Measurements from ENCODE around the gene MTUS2. TPM values are rescaled to one million over a fixed set of nuclear protein-coding genes. Genes with fewer than 3 reads are reported as not detected.

Gene MTUS2
- total RNA-seq, 2 donors from 2014 or later = 1.6 to 4.8 TPM

DNA sequence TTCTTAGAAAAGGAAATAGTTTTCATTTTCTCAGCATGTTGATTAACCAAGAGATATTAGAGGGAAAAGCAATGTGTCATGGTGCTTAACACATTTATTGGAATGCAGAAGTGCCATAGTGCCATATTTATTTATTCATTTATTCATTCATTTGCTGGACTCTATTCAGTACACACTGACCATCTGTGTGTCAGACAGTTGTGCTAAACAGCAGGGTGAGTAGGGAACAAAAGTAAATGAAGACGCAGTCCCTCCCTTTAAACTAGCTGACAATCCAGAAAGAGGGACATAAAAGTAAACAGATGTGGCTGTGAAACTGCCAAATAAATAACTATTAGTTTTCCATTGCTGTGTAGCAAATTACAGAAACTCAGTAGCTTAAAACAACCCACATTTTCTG lies 323.7 kb downstream of the MTUS2 start:
- 39% methylated on average over 1 of the region's 1 CpG for WGBS
- Histone ChIP-seq H3K9me3 (no peaks in the 10 kb centered on the region), H3K27me3 (replicated peaks; ENCODE audit: insufficient read depth) (no peaks in the 10 kb centered on the region), H3K27ac (no peak overlapping the region), H3K36me3 (no peaks in the 10 kb centered on the region), H3K4me1 (replicated peaks) (no peaks in the 10 kb centered on the region), H3K4me3 (no peak overlapping the region)
- TF ChIP-seq POLR2A (IDR thresholded peaks at IDR 0.05) (no peak), POLR2AphosphoS5 (IDR thresholded peaks at IDR 0.05) (no peak)
- TF ChIP-seq, protein P1, sequence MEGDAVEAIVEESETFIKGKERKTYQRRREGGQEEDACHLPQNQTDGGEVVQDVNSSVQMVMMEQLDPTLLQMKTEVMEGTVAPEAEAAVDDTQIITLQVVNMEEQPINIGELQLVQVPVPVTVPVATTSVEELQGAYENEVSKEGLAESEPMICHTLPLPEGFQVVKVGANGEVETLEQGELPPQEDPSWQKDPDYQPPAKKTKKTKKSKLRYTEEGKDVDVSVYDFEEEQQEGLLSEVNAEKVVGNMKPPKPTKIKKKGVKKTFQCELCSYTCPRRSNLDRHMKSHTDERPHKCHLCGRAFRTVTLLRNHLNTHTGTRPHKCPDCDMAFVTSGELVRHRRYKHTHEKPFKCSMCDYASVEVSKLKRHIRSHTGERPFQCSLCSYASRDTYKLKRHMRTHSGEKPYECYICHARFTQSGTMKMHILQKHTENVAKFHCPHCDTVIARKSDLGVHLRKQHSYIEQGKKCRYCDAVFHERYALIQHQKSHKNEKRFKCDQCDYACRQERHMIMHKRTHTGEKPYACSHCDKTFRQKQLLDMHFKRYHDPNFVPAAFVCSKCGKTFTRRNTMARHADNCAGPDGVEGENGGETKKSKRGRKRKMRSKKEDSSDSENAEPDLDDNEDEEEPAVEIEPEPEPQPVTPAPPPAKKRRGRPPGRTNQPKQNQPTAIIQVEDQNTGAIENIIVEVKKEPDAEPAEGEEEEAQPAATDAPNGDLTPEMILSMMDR (IDR thresholded peaks at IDR 0.05) = no peak
- intact Hi-C loops (cut with DNase I) = no loop called here
- DNase-seq (ENCODE audit: low spot score) = no peak

DNA sequence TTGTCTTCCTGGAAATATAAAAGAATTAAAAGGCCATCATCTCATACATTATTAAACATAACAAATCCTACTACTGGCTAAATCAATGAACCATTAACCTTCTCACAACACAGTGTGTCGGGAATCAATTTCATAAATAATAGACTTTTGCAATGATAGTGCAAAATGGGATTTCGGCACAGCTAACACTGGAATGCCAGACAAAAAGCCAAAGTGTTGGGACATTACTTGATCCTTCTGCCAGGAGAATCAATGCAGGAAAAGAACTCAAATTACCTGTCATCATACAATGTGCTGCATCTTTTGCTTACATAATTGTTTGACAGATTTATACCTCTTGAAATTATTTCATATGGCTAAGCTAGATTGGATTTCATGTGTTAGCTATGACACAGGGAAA lies 334.3 kb downstream of the MTUS2 start:
- TF ChIP-seq POLR2AphosphoS5 (IDR thresholded peaks at IDR 0.05) (no peak), POLR2A (IDR thresholded peaks at IDR 0.05) (no peak)
- TF ChIP-seq, protein P1 (IDR thresholded peaks at IDR 0.05) = no peak
- Histone ChIP-seq H3K36me3 (no peaks in the 10 kb centered on the region), H3K4me3 (no peak overlapping the region), H3K9me3 (no peaks in the 10 kb centered on the region), H3K4me1 (replicated peaks) (no peaks in the 10 kb centered on the region), H3K27ac (no peak overlapping the region), H3K27me3 (replicated peaks; ENCODE audit: insufficient read depth) (no peaks in the 10 kb centered on the region)
- intact Hi-C loops (cut with DNase I) = no loop called here
- 64% methylated on average over 2 of the region's 2 CpGs for WGBS
- DNase-seq (ENCODE audit: low spot score) = no peak

DNA sequence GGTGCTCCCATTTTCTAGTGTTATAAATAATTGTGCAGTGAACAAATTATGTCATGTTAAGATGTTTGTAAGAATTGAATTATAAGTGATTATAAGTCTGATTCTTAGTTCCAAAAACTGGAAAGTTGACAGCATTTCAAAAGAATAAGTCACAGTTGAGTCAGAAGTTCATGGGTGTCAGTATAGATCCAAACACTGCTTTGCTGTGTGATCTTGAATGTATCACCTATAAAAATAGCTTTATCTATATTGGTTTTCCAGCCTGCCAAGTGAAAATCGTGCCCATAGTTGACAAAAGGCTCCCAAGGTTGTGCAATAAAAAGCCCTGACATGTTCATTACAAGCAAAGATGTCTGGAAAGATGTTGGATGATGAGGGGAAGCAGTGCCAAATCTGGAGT lies 336.0 kb downstream of the MTUS2 start:
- intact Hi-C loops (cut with DNase I) = no loop called here
- DNase-seq (ENCODE audit: low spot score) = no peak
- Histone ChIP-seq H3K4me1 (replicated peaks) (no peaks in the 10 kb centered on the region), H3K27ac (no peak overlapping the region), H3K4me3 (no peak overlapping the region), H3K27me3 (replicated peaks; ENCODE audit: insufficient read depth) (no peaks in the 10 kb centered on the region), H3K9me3 (no peaks in the 10 kb centered on the region), H3K36me3 (no peaks in the 10 kb centered on the region)
- 21% methylated on average over 1 of the region's 1 CpG for WGBS
- TF ChIP-seq, protein P1 (IDR thresholded peaks at IDR 0.05) = no peak
- TF ChIP-seq POLR2A (IDR thresholded peaks at IDR 0.05) (no peak), POLR2AphosphoS5 (IDR thresholded peaks at IDR 0.05) (no peak)

DNA sequence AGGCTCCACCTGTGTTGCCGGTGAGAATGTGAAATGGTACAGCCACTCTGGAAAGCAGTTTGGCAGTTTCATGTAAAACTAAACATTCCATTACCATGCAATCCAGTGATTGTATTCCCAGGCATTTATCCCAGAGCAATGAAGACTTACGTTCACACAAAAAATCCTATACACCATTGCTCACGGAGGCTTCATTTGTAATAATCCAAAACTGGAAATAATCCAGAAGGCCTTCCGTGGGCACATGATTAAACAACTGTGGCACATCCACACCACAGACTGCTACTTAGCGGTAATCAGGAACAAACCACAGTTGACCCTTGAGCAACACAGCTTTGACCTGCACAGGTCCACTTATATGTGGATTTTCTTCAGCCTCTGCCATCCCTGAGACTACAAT lies 339.7 kb downstream of the MTUS2 start:
- H3K4me1 ChIP-seq (replicated peaks) = no peaks in the 10 kb centered on the region
- no peaks in the 10 kb centered on the region for H3K27me3 ChIP-seq (replicated peaks; ENCODE audit: insufficient read depth)
- no peak for DNase-seq (ENCODE audit: low spot score)
- no peak overlapping the region for H3K4me3 ChIP-seq
- H3K36me3 ChIP-seq = no peaks in the 10 kb centered on the region
- intact Hi-C loops (cut with DNase I) = no loop called here
- 75% methylated on average over 5 of the region's 5 CpGs for WGBS
- no peaks in the 10 kb centered on the region for H3K9me3 ChIP-seq
- no peak overlapping the region for H3K27ac ChIP-seq
- TF ChIP-seq, protein P1 (IDR thresholded peaks at IDR 0.05) = no peak
- TF ChIP-seq POLR2A (IDR thresholded peaks at IDR 0.05) = no peak
- TF ChIP-seq POLR2AphosphoS5 (IDR thresholded peaks at IDR 0.05) = no peak

DNA sequence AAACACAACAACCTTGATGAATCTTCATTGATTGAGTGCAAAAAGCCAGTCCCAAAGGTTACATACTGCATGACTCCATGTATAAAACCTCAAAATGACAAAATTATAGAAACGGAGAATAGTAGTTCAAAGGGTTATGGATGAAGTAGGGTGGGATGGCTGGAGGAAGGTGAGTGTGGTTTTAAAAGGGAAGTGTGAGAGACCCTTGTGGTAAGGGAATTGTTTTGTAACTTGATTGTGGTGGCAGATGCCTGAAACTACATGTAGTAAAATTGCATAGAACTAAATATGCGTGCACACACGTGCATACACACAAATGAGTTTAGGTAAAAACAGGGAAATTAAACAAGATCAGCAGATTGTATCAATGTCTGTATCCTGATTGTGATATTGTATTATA lies 340.7 kb downstream of the MTUS2 start:
- no peak overlapping the region for H3K27ac ChIP-seq
- no peaks in the 10 kb centered on the region for H3K36me3 ChIP-seq
- H3K9me3 ChIP-seq = no peaks in the 10 kb centered on the region
- DNase-seq (ENCODE audit: low spot score) = no peak
- 70% methylated on average over 3 of the region's 3 CpGs for WGBS
- H3K4me3 ChIP-seq = no peak overlapping the region
- no peaks in the 10 kb centered on the region for H3K4me1 ChIP-seq (replicated peaks)
- intact Hi-C loops (cut with DNase I) = no loop called here
- no peak for TF ChIP-seq POLR2A (IDR thresholded peaks at IDR 0.05)
- no peak for TF ChIP-seq POLR2AphosphoS5 (IDR thresholded peaks at IDR 0.05)
- TF ChIP-seq, protein P1 (IDR thresholded peaks at IDR 0.05) = no peak
- no peaks in the 10 kb centered on the region for H3K27me3 ChIP-seq (replicated peaks; ENCODE audit: insufficient read depth)
